ENCODE data around the gene SHISAL2B.

- no peak for TF ChIP-seq CTCF (IDR thresholded peaks at IDR 0.05)
- TF ChIP-seq POLR2A (IDR thresholded peaks at IDR 0.05) = no peak
Observed at GRCh38 chr5:64742821-64743220, 52.5 kb downstream of the SHISAL2B start.
